Fibroblast of skin of abdomen (primary cell): Measurements from ENCODE around the gene TMEM43. TPM values are rescaled to one million over a fixed set of nuclear protein-coding genes. Genes with fewer than 3 reads are reported as not detected.
A peak's percentile ranks its signal among the peaks of the same experiment; 100 is the strongest.
"Not testable (repeated sequence)": the region's sequence is repeated elsewhere in the genome, so short reads cannot be mapped to it uniquely, and the experiment has no call there.

ENCODE experiments used
- DNase-seq: peaks from one replicate; pipeline ENCODE4 v3.0.0-alpha.2; 2013
- polyA plus RNA-seq, 2 experiments: library from polyadenylated mRNA; unstranded; fragments of 120-200 nt; gene quantifications; one replicate each; pipeline ENCODE4 v1.2.1, GENCODE V29; 2013; ENCODE audit not compliant: insufficient read length in 2 of 2

TMEM43 gene
- polyA plus RNA-seq (2013, experiment 1 of 2; ENCODE audit: insufficient read length): 114 TPM
- polyA plus RNA-seq (2013, experiment 2 of 2; ENCODE audit: insufficient read length): 113 TPM

GRCh38 chr3:14124615-14125192 is at the start of gene TMEM43, which contains the start of gene CHCHD4:
Gene TMEM43, plus strand, starts transcription at chr3:14125052. Its CDS starts 142 bp downstream, at chr3:14125194.
Gene CHCHD4, minus strand, starts transcription at chr3:14124870. Its CDS starts 194 bp downstream, at chr3:14124676.
- DNase-seq: peak; percentile 99

GRCh38 chr3:14075233-14075632 is 49.6 kb upstream of the TMEM43 start:
- not testable (repeated sequence) for DNase-seq

GRCh38 chr3:14077310-14077709 is 47.5 kb upstream of the TMEM43 start:
- no peak for DNase-seq

- no peak for DNase-seq
Observed at GRCh38 chr3:14082108-14082657, 42.7 kb upstream of the TMEM43 start.

- not testable (repeated sequence) for DNase-seq
Observed at GRCh38 chr3:14087461-14087860, 37.4 kb upstream of the TMEM43 start.

GRCh38 chr3:14091959-14092358 is 32.9 kb upstream of the TMEM43 start:
- DNase-seq: not testable (repeated sequence)

GRCh38 chr3:14092464-14092863 is 32.4 kb upstream of the TMEM43 start:
- no peak for DNase-seq

- DNase-seq: no peak
Observed at GRCh38 chr3:14093831-14094230, 31.0 kb upstream of the TMEM43 start.

GRCh38 chr3:14096742-14097141 is 28.1 kb upstream of the TMEM43 start:
- no peak for DNase-seq

- DNase-seq: no peak
Observed at GRCh38 chr3:14097616-14098391, 27.0 kb upstream of the TMEM43 start.

- DNase-seq: not testable (repeated sequence)
Observed at GRCh38 chr3:14109821-14110220, 15.0 kb upstream of the TMEM43 start.

GRCh38 chr3:14110699-14111098 is 14.2 kb upstream of the TMEM43 start:
- DNase-seq: no peak

GRCh38 chr3:14113965-14114635 is 10.8 kb upstream of the TMEM43 start:
- DNase-seq: no peak

- DNase-seq: no peak
Observed at GRCh38 chr3:14117468-14118399, 7.1 kb upstream of the TMEM43 start.

- no peak for DNase-seq
Observed at GRCh38 chr3:14118400-14119381, 6.2 kb upstream of the TMEM43 start.

- no peak for DNase-seq
Observed at GRCh38 chr3:14119651-14120050, 5.2 kb upstream of the TMEM43 start.

- DNase-seq: no peak
Observed at GRCh38 chr3:14120111-14120920, 4.5 kb upstream of the TMEM43 start.

- not testable (repeated sequence) for DNase-seq
Observed at GRCh38 chr3:14120921-14121448, 3.9 kb upstream of the TMEM43 start.

GRCh38 chr3:14121859-14122258 is 3.0 kb upstream of the TMEM43 start:
- DNase-seq: no peak
